NT2/D1 (cell line): Measurements from ENCODE around the gene ANKRD13D.

Source experiments
- DNase-seq: peaks from one replicate; pipeline ENCODE4 v3.0.0-alpha.2; 2011; ENCODE audit warnings: low read depth, low spot score
- H3K27me3 ChIP-seq: 2 replicates; pipeline ENCODE4 v1.6.0; 2011; ENCODE audit warnings: mild to moderate bottlenecking; ENCODE audit not compliant: insufficient read length, insufficient read depth
- H3K36me3 ChIP-seq: 2 replicates; pipeline ENCODE4 v1.6.1; 2011; ENCODE audit warnings: mild to moderate bottlenecking, low read length, mixed read lengths; ENCODE audit not compliant: insufficient read depth, insufficient read length
- H3K4me1 ChIP-seq: 2 replicates; pipeline ENCODE4 v1.5.1; 2011; ENCODE audit not compliant: insufficient read depth, insufficient read length
- H3K4me3 ChIP-seq: 2 replicates; pipeline ENCODE4 v1.5.1; 2011; ENCODE audit warnings: low read depth; ENCODE audit not compliant: insufficient read length
- H3K9ac ChIP-seq: 2 replicates; pipeline ENCODE4 v1.6.0; 2011; ENCODE audit warnings: low read depth; ENCODE audit not compliant: insufficient read length
- H3K9me3 ChIP-seq: 2 replicates; pipeline ENCODE4 v1.5.1; 2011; ENCODE audit warnings: mild to moderate bottlenecking, low read length; ENCODE audit not compliant: insufficient read depth
- SUZ12 ChIP-seq: IDR thresholded peaks from 2 replicates; pipeline ENCODE4 v1.6.1; 2011; ENCODE audit not compliant: insufficient read length, insufficient read depth; ENCODE audit errors: extremely low read depth
- YY1 ChIP-seq: IDR thresholded peaks from 2 replicates; pipeline ENCODE4 v1.6.1; 2011; ENCODE audit not compliant: insufficient read length, insufficient read depth
- ZNF274 ChIP-seq: IDR thresholded peaks from 2 replicates; pipeline ENCODE4 v1.6.1; 2011; ENCODE audit warnings: mild to moderate bottlenecking, low read depth, low read length

The ANKRD13D gene

DNA sequence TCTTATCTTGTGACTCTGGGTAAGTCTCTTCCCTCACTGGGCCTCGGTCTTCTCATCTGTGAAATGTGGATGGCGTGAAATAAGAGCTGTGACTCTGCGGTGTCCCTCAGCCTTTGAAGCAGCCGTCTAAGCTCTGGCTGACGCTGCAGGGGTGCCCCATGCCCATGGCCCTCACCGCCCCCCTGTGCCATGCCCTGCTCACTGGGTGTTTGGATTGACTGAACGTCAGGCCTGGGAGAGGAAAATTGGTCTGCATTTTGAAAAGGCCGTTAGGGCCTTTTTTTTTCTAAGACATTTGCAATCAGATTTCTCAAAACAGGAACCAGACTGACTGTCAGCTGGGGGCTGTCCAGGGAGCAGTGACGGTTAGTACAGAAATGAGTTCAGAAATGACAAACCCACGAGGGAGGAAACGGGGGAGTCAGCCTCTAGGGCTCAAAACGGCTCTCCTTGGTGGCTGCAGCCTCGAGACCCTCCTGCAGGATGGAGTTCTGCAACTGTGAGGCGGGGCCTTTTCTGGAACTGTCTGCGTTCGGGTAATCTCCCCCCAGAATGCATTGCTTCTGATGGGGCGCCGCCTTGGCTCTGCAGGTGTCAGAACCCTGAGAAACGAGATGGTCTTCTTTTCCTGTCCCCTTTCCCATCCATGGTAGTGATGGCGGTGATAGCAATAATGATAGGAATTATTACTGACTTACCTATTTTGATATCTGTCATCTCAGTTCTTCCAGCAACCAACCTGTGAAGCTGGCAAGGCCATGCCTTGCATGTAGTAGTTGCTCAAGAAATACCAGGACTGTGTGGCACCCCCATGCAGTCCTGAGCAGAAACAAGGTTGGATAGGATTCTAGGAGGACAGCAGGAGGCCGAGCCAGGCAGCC lies 20.8 kb upstream of the ANKRD13D start:
- DNase-seq: no peak
- H3K9me3 ChIP-seq: no peaks in the 10 kb centered on the region
- TF ChIP-seq SUZ12: no peak
- no peak for TF ChIP-seq YY1
- no peak for TF ChIP-seq ZNF274
- peaks cover 34% of the 10 kb centered on the region for H3K4me1 ChIP-seq
- H3K36me3 ChIP-seq: peaks cover 48% of the 10 kb centered on the region
- peak overlapping the region; percentile 45 for H3K9ac ChIP-seq
- peaks cover 25% of the 10 kb centered on the region for H3K27me3 ChIP-seq
- H3K4me3 ChIP-seq: no peak overlapping the region

DNA sequence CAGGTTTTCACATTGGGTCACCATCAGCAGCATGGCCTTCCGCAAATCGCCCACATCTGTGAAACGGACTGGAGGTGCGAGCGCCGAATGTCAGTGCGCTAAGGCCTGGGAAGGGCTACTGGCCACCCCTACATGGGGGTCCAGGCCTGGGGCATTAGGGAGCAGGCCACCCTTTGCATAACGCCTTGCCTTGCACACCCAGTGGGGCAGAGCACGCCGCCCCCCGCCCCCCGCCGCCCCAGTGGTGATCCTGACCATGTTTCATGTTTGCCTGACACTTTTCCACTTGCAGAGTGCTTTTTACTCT lies 20.2 kb upstream of the ANKRD13D start:
- Histone ChIP-seq H3K4me3 (no peak overlapping the region), H3K27me3 (peaks cover 21% of the 10 kb centered on the region), H3K9ac (peak overlapping the region; percentile 45), H3K36me3 (peaks cover 48% of the 10 kb centered on the region), H3K4me1 (peaks cover 35% of the 10 kb centered on the region), H3K9me3 (no peaks in the 10 kb centered on the region)
- no peak for TF ChIP-seq SUZ12
- TF ChIP-seq YY1: no peak
- TF ChIP-seq ZNF274: no peak
- no peak for DNase-seq

GRCh38 chr11:67269401-67270255 lies 19.5 kb upstream of the ANKRD13D start:
- DNase-seq: no peak
- Histone ChIP-seq H3K36me3 (peaks cover 50% of the 10 kb centered on the region), H3K4me3 (no peak overlapping the region), H3K9ac (peak overlapping the region; percentile 65), H3K4me1 (peaks cover 36% of the 10 kb centered on the region), H3K9me3 (no peaks in the 10 kb centered on the region), H3K27me3 (peaks cover 14% of the 10 kb centered on the region)
- no peak for TF ChIP-seq YY1
- TF ChIP-seq ZNF274: no peak
- TF ChIP-seq SUZ12: no peak

GRCh38 chr11:67270256-67271204 lies 18.6 kb upstream of the ANKRD13D start:
- peaks cover 42% of the 10 kb centered on the region for H3K4me1 ChIP-seq
- H3K4me3 ChIP-seq: no peak overlapping the region
- peak; percentile 61 for DNase-seq
- peaks cover 59% of the 10 kb centered on the region for H3K36me3 ChIP-seq
- no peaks in the 10 kb centered on the region for H3K9me3 ChIP-seq
- peaks cover 5% of the 10 kb centered on the region for H3K27me3 ChIP-seq
- peak overlapping the region; percentile 65 for H3K9ac ChIP-seq
- TF ChIP-seq ZNF274 (no peak), YY1 (no peak), SUZ12 (no peak)

- H3K9ac ChIP-seq: peak overlapping the region; percentile 43
- no peaks in the 10 kb centered on the region for H3K9me3 ChIP-seq
- H3K27me3 ChIP-seq: no peaks in the 10 kb centered on the region
- H3K4me1 ChIP-seq: peaks cover 48% of the 10 kb centered on the region
- no peak for TF ChIP-seq YY1
- TF ChIP-seq SUZ12: no peak
- TF ChIP-seq ZNF274: no peak
- no peak for DNase-seq
- peaks cover 66% of the 10 kb centered on the region for H3K36me3 ChIP-seq
- no peak overlapping the region for H3K4me3 ChIP-seq
These were observed 17.9 kb upstream of the ANKRD13D start for GRCh38 chr11:67271205-67271540.

GRCh38 chr11:67271541-67272284 lies 17.4 kb upstream of the ANKRD13D start:
- Histone ChIP-seq H3K36me3 (peaks cover 69% of the 10 kb centered on the region), H3K4me1 (peaks cover 49% of the 10 kb centered on the region), H3K9me3 (no peaks in the 10 kb centered on the region), H3K9ac (peak overlapping the region; percentile 43), H3K27me3 (no peaks in the 10 kb centered on the region), H3K4me3 (no peak overlapping the region)
- no peak for TF ChIP-seq SUZ12
- TF ChIP-seq YY1: no peak
- TF ChIP-seq ZNF274: no peak
- DNase-seq: no peak
